ENCODE results near the gene LRRC8D. TPM values are rescaled to one million over a fixed set of nuclear protein-coding genes. Genes with fewer than 3 reads are reported as not detected.

Gene LRRC8D
- total and polyA plus RNA-seq, 4 donors, result 7.1 to 17.4 (median 14.4) TPM

DNA sequence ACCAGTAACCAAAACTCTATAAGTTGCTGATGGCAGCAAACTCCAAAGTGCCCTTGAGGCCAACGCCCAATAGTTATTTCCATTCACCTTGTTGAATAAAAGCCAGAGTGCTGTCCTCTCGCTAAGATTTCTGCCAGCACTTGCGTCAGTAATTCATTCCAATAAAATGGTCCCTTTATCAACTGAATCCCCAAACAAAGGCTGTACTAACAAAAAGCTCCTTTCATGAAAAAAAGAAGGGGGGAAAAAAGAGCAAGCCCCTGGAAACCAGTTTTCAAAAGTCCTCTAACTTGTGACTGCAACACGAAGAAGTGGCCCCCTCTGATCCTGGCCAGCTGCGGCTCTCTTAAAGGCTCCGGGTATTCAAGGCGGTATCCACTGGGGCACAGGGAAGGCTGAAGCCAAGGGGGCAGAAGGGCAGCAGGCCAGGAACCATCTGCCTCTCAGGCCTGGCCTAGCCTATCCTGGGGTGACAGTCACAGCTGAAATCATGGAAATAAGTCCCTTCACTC is 118.3 kb downstream of the LRRC8D start:
- Histone ChIP-seq H3K4me3 (ENCODE audit: low read depth in 1 of 3, low read length in 3 of 3) (no peak overlapping the region), H3K9ac (ENCODE audit: low read depth in 1 of 2, low read length in 2 of 2) (no peak overlapping the region), H3K4me1 (ENCODE audit: control insufficient read depth in 4 of 4, insufficient read depth in 4 of 4, low read length in 3 of 4) (peaks cover 5 to 8% (median 6%) of the 10 kb centered on the region in 4 donors), H3K27ac (ENCODE audit: low read depth in 1 of 2, low read length in 2 of 2) (no peak overlapping the region), H3K27me3 (ENCODE audit: control insufficient read depth in 4 of 4, insufficient read depth in 4 of 4, low read length in 3 of 4) (no peaks in the 10 kb centered on the region), H3K36me3 (ENCODE audit: control insufficient read depth in 4 of 4, insufficient read depth in 3 of 4, low read depth in 1 of 4, low read length in 3 of 4) (peaks cover 0 to 8% (median 1%) of the 10 kb centered on the region in 4 donors), H3K9me3 (ENCODE audit: control insufficient read depth in 4 of 4, low read length in 3 of 4) (no peaks in the 10 kb centered on the region)
- TF ChIP-seq HNF4G (IDR thresholded peaks at IDR 0.05) (no peak), EGR1 (IDR thresholded peaks at IDR 0.05; ENCODE audit: low read depth in 2 of 2) (no peak), GABPA (IDR thresholded peaks at IDR 0.05 in 1 of 2, conservative IDR thresholded peaks at IDR 0.05 in 1 of 2) (no peak), TAF1 (conservative IDR thresholded peaks at IDR 0.05) (no peak), RAD21 (IDR thresholded peaks at IDR 0.05) (no peak), YY1 (IDR thresholded peaks at IDR 0.05) (no peak), CTCF (IDR thresholded peaks at IDR 0.05; ENCODE audit: low read depth, low read length, missing input control) (no peak), NR2F2 (IDR thresholded peaks at IDR 0.05) (no peak), FOXA2 (IDR thresholded peaks at IDR 0.05) (no peak), ATF3 (IDR thresholded peaks at IDR 0.05) (no peak)
- TF ChIP-seq, protein P1, sequence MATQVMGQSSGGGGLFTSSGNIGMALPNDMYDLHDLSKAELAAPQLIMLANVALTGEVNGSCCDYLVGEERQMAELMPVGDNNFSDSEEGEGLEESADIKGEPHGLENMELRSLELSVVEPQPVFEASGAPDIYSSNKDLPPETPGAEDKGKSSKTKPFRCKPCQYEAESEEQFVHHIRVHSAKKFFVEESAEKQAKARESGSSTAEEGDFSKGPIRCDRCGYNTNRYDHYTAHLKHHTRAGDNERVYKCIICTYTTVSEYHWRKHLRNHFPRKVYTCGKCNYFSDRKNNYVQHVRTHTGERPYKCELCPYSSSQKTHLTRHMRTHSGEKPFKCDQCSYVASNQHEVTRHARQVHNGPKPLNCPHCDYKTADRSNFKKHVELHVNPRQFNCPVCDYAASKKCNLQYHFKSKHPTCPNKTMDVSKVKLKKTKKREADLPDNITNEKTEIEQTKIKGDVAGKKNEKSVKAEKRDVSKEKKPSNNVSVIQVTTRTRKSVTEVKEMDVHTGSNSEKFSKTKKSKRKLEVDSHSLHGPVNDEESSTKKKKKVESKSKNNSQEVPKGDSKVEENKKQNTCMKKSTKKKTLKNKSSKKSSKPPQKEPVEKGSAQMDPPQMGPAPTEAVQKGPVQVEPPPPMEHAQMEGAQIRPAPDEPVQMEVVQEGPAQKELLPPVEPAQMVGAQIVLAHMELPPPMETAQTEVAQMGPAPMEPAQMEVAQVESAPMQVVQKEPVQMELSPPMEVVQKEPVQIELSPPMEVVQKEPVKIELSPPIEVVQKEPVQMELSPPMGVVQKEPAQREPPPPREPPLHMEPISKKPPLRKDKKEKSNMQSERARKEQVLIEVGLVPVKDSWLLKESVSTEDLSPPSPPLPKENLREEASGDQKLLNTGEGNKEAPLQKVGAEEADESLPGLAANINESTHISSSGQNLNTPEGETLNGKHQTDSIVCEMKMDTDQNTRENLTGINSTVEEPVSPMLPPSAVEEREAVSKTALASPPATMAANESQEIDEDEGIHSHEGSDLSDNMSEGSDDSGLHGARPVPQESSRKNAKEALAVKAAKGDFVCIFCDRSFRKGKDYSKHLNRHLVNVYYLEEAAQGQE (IDR thresholded peaks at IDR 0.05), result no peak
- no peak for DNase-seq (ENCODE audit: low spot score)
- WGBS, result 90% methylated on average over 7 of the region's 7 CpGs

DNA sequence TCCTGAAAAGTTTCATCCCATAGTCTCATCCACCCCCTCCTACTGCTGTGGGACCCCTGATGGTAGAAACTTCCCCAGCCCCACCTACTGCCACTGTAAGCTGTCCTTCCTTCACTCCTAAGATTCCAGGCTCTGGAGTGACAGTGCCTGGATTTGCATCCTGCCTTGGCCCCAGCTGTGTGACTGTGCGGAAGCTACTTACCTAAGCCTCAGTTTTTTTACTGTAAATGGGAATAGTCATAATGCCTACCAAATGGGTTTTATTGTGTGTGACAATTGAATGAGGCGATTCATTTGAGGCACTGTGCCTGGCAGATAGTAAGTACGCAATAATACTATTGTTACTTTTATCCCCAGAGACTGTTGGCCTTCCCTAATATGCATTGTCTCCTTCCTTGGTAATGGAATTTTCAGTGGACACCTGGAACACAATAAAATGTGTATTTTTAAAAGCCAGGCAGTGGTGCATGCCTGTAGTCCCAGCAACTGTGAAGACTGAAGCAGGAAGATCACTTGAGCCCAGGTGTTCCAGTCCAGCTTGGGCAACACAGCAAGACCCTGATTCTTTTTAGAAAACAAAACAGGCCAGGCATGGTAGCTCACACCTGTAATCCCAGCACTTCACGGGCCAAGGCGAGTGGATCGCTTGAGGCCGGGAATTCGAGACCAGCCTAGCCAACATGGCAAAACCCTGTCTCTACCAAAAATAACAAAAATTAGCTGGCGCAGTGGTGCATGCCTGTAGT is 119.0 kb downstream of the LRRC8D start:
- WGBS, result 98% methylated on average over 9 of the region's 9 CpGs
- H3K4me3 ChIP-seq (ENCODE audit: low read depth in 1 of 3, low read length in 3 of 3), result no peak overlapping the region
- H3K27ac ChIP-seq (ENCODE audit: low read depth in 1 of 2, low read length in 2 of 2), result no peak overlapping the region
- H3K36me3 ChIP-seq (ENCODE audit: control insufficient read depth in 4 of 4, insufficient read depth in 3 of 4, low read depth in 1 of 4, low read length in 3 of 4), result peaks cover 0 to 5% (median under 1%) of the 10 kb centered on the region in 4 donors
- H3K9ac ChIP-seq (ENCODE audit: low read depth in 1 of 2, low read length in 2 of 2), result no peak overlapping the region
- DNase-seq (ENCODE audit: low spot score), result no peak
- H3K4me1 ChIP-seq (ENCODE audit: control insufficient read depth in 4 of 4, insufficient read depth in 4 of 4, low read length in 3 of 4), result peaks cover 5 to 8% (median 6%) of the 10 kb centered on the region in 4 donors
- H3K27me3 ChIP-seq (ENCODE audit: control insufficient read depth in 4 of 4, insufficient read depth in 4 of 4, low read length in 3 of 4), result no peaks in the 10 kb centered on the region
- TF ChIP-seq ATF3 (IDR thresholded peaks at IDR 0.05) (no peak), RAD21 (IDR thresholded peaks at IDR 0.05) (no peak), FOXA2 (IDR thresholded peaks at IDR 0.05) (no peak), HNF4A (conservative IDR thresholded peaks at IDR 0.05) (no peak), HNF4G (IDR thresholded peaks at IDR 0.05) (no peak), SP1 (IDR thresholded peaks at IDR 0.05) (no peak), YY1 (IDR thresholded peaks at IDR 0.05) (no peak), NR2F2 (IDR thresholded peaks at IDR 0.05) (no peak), ZBTB33 (IDR thresholded peaks at IDR 0.05) (no peak), FOXA1 (IDR thresholded peaks at IDR 0.05) (no peak), MAX (IDR thresholded peaks at IDR 0.05) (no peak)
- H3K9me3 ChIP-seq (ENCODE audit: control insufficient read depth in 4 of 4, low read length in 3 of 4), result no peaks in the 10 kb centered on the region

Data from liver (tissue), 9 donors.